Activated CD4-positive, alpha-beta T cell treated with anti-CD3 and anti-CD28 coated beads, Interleukin-2, amount 50 U/mL, for 16 hours (primary cell): Measurements from ENCODE around the gene COL5A2.

Source experiments
- DNase-seq: peaks from one replicate; pipeline ENCODE4 v3.0.0-alpha.2; 2020

COL5A2 gene

GRCh38 chr2:189179570-189179950 is at the start of gene COL5A2:
TSS of gene COL5A2 (minus strand) at chr2:189179761. CDS start at chr2:189179604, 157 bp downstream.
- DNase-seq: no peak

GRCh38 chr2:189226017-189226416 is 46.5 kb upstream of the COL5A2 start:
- no peak for DNase-seq

GRCh38 chr2:189225032-189225431 is 45.5 kb upstream of the COL5A2 start:
- no peak for DNase-seq

- DNase-seq: no peak
Measured at GRCh38 chr2:189222468-189223105, 43.0 kb upstream of the COL5A2 start.

GRCh38 chr2:189221811-189222467 is 42.4 kb upstream of the COL5A2 start:
- DNase-seq: no peak

GRCh38 chr2:189218236-189218635 is 38.7 kb upstream of the COL5A2 start:
- no peak for DNase-seq

GRCh38 chr2:189217541-189217940 is 38.0 kb upstream of the COL5A2 start:
- DNase-seq: no peak

GRCh38 chr2:189217051-189217450 is 37.5 kb upstream of the COL5A2 start:
- no peak for DNase-seq

DNA sequence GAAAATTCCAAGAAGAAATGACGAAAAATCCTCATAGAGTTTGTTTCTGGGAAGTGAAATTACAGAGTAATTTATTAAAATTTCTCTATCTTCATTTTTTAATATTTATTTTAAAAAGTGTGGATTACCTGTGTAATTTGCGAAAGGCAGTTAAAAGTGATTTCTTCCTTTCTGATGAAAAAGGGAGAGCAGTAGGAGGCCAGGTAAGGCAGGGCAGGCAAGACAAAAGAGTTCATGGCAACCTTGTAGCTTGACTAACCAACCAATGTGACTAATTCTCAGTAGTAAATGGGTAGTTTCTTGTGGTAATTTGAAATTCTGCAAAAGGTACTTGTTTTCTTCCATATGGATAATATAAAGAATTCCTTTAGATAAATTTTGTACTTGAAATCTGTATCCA is 34.9 kb upstream of the COL5A2 start:
- no peak for DNase-seq

GRCh38 chr2:189213250-189213649 is 33.7 kb upstream of the COL5A2 start:
- no peak for DNase-seq

DNA sequence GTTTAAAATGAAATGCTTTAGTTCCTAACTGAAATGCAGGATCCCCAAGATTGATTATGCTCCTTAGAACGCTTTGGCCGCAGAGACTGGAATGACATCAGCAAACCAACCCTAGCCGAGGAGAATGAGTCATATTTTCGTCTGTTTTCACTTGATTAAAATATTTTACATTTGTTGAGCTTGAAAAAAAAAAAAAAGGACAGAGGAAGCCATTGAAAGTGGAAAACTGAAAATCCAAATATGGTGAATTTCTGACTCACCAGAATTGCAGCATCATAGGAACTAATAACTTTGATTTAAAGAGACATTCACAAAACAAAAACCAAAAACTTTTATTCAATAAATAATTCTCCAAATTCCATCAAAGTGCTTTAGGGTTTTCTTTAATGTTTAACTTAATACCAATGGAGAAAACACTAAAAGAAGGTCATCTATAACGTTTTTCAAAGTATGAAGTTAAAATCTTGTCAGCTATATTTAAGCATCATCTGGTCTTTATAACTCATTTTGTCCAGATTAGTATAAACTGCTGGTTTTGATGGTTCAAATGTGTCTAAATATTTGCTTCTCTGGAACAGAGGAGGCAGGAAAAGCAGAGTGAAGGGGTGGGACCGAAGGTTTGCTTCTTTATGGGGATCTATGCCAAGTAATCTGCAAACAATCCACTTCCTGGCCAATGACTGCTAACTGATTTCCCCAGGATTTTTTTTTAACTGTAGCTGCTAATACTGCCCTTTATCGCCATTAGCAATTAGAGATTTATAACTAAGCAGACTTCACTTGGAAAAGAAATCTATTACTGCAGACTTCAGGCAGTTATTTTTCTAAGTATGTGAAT is 30.9 kb upstream of the COL5A2 start:
- peak; percentile 74 for DNase-seq

- DNase-seq: no peak
Measured at GRCh38 chr2:189208254-189208653, 28.7 kb upstream of the COL5A2 start.

GRCh38 chr2:189204322-189204941 is 24.9 kb upstream of the COL5A2 start:
- DNase-seq: peak; percentile 6

DNA sequence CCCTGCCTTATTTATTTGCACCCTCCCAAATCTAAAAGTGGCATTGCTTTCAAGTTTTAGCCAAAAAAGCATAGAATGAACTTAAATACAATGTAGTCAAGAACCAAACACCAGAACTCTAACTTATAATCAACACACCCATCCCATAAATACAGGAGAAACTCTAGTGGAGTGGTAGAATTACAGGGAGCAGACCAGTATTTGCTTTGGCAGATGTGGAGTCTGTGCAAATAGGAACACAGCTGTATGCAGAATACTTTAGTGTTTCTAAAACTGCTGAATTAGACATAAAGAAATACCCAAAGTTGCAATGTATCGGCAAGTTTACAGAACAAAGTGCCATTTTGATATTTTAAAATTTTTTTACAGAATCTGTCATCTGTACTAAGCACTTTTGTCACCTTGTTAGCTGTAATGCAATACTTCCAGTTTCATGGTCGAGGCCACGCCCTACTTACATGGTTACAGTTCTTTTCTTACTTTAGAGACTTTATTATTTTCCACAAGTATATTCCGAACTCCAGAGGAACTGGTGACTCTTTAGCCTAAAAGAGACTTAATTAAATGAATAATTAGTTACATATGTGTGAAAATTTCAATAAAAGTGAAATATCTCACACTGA is 23.7 kb upstream of the COL5A2 start:
- no peak for DNase-seq

- no peak for DNase-seq
Measured at GRCh38 chr2:189199797-189200196, 20.2 kb upstream of the COL5A2 start.

DNA sequence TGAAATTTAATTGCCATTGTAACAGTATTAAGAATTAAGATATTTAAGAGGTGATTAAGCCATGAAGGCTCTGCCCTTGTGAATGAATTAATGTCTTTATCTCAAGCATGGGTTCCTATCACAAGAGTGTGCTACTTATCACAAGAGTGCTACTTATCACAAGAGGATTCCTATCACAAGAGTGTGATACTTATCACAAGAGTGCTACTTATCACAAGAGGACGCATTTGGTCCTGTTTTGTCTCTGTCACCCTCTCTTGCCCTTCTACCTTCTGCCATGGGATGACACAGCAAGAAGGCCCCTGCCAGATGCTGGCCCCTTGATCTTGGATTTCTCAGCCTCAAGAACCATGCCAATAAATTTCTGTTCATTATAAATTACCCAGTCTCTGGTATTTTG is 13.2 kb upstream of the COL5A2 start:
- DNase-seq: no peak

GRCh38 chr2:189191766-189192165 is 12.2 kb upstream of the COL5A2 start:
- no peak for DNase-seq

DNA sequence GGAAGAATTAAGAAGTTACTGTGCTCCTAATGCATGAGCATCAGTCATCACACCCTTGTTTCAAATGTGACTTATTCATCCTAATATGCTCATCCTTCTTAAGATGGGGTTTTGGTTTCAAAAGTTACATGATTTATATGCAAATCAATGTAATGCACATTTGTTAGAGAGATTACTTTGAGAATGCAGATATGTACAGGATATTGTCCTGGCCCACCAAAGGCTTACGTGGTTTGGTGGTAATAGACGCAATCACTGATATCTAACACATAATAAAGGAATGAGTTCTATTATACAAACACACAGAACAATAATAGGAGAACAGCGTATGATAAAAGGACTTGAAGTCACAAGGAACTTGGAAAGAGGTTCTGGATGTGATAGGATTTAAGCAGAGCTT is 11.1 kb upstream of the COL5A2 start:
- no peak for DNase-seq

DNA sequence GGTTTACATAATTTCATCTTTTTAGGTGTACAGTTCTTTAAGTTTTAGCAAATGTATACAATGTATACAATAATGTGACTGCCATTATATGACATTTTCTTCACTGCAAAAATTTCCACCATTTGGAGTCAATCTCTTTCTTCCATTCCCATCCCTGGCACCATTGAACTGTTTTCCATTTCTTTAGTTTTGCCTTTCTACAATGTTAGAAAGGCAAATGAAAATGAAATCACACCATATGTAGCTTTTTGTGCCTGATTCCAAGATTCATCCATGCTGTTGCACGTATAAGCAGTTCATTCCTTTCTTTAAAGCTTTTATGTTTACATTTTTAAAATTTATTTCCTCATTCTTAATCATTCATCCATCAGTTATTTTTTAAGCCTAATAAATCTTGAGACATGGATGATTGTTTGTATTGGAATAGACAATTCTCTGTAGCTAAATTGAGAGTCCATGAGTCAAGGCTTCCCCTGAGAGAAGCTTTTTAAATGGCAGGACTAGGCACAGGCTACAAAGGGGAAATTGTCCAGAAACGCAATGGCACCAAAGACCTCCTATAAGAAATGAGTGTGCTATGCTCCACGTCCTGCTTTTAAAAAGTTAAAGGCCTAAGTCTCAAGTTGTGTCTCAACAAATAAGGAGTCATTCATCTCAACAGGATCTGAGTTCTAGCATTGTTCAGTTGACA is 8.7 kb upstream of the COL5A2 start:
- DNase-seq: no peak

DNA sequence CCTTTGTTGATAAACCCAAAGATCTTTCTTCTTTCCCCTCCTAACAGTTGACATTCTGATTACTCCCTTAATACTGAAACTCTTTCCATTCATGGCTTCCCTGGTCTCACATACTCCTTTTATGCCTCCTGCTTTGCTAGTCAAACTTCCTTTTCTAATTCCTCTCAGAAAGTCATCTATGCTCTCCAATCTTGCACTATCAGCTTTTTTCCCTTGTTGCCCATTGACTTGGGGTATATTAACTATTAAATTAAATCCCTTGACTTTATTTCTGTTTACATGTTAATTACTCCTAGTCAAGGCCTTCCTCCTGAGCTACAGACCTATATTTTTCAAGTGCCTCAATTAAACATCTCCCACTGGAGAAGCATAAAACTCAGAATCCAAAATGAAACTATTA is 3.6 kb upstream of the COL5A2 start:
- no peak for DNase-seq

GRCh38 chr2:189181706-189182105 is 2.1 kb upstream of the COL5A2 start:
- DNase-seq: no peak
